D721Med (cell line): ENCODE measurements around the gene RPL23.

Experiments
- DNase-seq: peaks from one replicate; pipeline ENCODE4 v3.0.0; 2011; ENCODE audit warnings: low spot score; ENCODE audit not compliant: insufficient read length
- FAIRE-seq: peaks from 2 replicates; lab custom pipeline; 2011; peaks lifted over from hg19 to GRCh38; lab: Jason Lieb, UNC
- CTCF ChIP-seq: IDR thresholded peaks from 2 replicates; pipeline ENCODE4 v1.5.1; 2012; ENCODE audit warnings: mild to moderate bottlenecking, control low read depth; ENCODE audit not compliant: insufficient read depth; ENCODE audit errors: missing control alignments

RPL23 gene

GRCh38 chr17:38875477-38876075, 22.1 kb upstream of the RPL23 start:
- no peak for TF ChIP-seq CTCF
- FAIRE-seq, result no peak

DNA sequence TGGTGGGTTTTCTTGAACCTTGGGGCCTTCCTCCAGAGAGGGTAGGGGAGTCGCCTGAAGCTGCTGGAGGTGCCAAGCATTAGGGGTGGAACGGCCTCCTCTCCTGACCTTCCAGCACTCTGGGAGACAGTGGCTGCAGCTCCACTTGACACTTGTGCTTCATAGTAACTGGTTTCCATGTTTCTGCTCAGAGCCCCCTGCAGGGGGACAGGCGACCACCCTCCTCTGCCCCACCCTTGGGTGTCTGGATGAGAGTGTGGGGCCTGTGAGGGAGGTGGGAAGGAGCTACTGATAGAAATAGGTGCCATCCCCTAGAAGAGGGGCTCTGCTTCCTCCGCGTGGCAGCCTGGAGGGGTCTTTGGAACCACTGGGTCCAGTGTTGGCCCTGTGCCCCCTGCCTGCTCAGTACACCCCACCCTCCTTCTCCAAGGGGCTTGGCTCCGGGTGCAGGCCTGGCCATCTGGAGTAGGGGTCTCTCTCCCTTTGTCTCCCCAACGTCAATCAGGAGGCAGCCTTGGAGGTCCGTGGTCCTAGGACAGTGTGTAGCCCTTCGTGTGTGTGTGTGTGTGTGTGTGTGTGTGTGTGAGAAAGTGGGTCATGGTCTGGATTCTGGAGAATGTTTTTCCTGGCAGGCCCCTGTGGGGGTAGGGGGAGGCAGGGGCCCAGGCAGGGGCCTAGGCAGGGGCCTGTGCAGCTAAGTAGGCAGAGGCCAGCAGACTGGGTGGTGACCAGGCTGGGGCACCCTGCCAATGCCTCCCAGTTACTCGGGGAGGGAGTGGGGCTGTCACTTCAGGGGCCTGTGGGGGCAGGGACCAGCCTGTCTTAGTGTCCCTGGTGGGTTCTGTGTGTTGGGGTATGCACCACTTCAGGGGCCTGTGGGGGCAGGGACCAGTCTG, 21.2 kb upstream of the RPL23 start:
- TF ChIP-seq CTCF, result no peak
- no peak for FAIRE-seq
- DNase-seq, result no peak

More at GRCh38 chr17:38875477-38876075, 22.1 kb upstream of the RPL23 start:
- no peak for DNase-seq

GRCh38 chr17:38873640-38874380, 20.3 kb upstream of the RPL23 start:
- no peak for TF ChIP-seq CTCF
- no peak for FAIRE-seq

GRCh38 chr17:38872671-38873385, 19.3 kb upstream of the RPL23 start:
- DNase-seq, result no peak
- no peak for FAIRE-seq
- no peak for TF ChIP-seq CTCF

More at GRCh38 chr17:38873640-38874380, 20.3 kb upstream of the RPL23 start:
- DNase-seq, result no peak

GRCh38 chr17:38872027-38872511, 18.5 kb upstream of the RPL23 start:
- FAIRE-seq (no peak), DNase-seq (no peak)
- TF ChIP-seq CTCF, result no peak

- FAIRE-seq (no peak), DNase-seq (no peak)
- TF ChIP-seq CTCF, result no peak
Observed at GRCh38 chr17:38871247-38872015, 17.9 kb upstream of the RPL23 start.
